Kidney epithelial cell (primary cell): ENCODE data around the gene CHST2. TPM values are rescaled to one million over a fixed set of nuclear protein-coding genes. Genes with fewer than 3 reads are reported as not detected.
"Not testable (repeated sequence)": the region's sequence is repeated elsewhere in the genome, so short reads cannot be mapped to it uniquely, and the experiment has no call there.

Experiments
- DNase-seq: peaks from one replicate; pipeline ENCODE4 v3.0.0-alpha.2; 2010; ENCODE audit warnings: low read depth
- H3K27me3 ChIP-seq: 2 replicates; pipeline ENCODE4 v1.6.0; 2011; ENCODE audit warnings: low read length; ENCODE audit not compliant: control insufficient read depth, insufficient read depth
- H3K36me3 ChIP-seq: 2 replicates; pipeline ENCODE4 v1.5.1; 2011; ENCODE audit warnings: low read length; ENCODE audit not compliant: control insufficient read depth, insufficient read depth
- H3K4me3 ChIP-seq: 2 replicates; pipeline ENCODE4 v1.5.1; 2011; ENCODE audit warnings: low read depth, mild to moderate bottlenecking, control low read depth, low read length
- total RNA-seq: library from RNA; depleted of rRNA; stranded (reverse); fragments of >200 nt; gene quantifications from 2 replicates; pipeline ENCODE4 v1.2.3, GENCODE V29; 2015
- TF ChIP-seq, protein P1 (sequence below): IDR thresholded peaks from 2 replicates; pipeline ENCODE4 v1.5.1; 2011; ENCODE audit warnings: mild to moderate bottlenecking, moderate library complexity, low read length, control low read depth, inconsistent platforms; ENCODE audit not compliant: insufficient read depth, poor library complexity, severe bottlenecking

CHST2 gene, protein sequence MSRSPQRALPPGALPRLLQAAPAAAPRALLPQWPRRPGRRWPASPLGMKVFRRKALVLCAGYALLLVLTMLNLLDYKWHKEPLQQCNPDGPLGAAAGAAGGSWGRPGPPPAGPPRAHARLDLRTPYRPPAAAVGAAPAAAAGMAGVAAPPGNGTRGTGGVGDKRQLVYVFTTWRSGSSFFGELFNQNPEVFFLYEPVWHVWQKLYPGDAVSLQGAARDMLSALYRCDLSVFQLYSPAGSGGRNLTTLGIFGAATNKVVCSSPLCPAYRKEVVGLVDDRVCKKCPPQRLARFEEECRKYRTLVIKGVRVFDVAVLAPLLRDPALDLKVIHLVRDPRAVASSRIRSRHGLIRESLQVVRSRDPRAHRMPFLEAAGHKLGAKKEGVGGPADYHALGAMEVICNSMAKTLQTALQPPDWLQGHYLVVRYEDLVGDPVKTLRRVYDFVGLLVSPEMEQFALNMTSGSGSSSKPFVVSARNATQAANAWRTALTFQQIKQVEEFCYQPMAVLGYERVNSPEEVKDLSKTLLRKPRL
- total RNA-seq, result 14.5 and 16.2 TPM in 2 replicates

DNA sequence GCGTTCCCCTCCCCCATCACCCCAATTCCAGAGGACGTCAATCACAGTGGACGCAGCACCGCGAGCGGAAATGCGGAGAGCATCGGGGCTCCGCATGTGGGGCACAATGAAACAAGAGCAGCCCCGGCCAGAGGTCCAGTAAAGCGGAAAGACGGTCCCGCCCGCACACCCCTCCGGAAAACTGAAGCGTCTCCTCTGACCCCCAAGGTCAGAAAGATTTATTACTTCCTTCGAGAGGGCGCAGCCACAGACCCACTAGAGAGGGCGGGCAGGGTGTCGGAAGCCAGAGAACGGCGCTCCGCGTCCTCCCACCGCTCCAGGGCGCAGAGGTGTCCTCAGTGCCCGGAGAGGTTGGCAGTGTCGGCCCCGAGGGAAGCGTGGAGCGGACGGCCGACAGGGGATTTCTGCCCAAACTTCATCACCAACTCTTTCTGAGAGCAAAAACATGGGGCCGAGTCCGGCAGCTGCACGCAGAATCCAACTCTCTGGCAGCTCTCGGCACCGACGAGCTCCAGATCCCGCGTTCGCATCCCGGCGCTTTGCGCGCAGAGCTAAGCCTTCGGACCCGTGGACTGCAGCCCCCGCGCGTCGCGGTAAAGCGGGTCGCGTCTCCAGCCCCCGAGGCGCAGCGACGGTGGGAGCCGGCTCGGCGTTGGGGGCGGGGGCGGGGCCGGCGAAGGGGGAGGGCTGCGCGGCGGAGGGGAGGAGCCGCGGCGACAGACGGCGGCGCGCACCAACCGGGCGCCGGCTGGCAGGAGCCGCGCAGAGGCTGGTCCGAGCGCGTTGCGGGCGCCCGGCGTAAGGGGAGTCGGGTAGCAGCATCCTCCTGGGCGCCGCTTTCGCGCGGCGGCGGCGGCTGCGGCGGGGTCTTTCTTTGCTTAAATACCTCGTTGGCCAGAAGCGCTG is at the start of gene CHST2:
Gene CHST2, plus strand, starts transcription at position 763 of the 906 bp plus-strand sequence. CDS start 1,046 bp downstream, outside the sequence.
- Histone ChIP-seq H3K4me3 (peak within 1 kb of the TSS; percentile 90), H3K36me3 (peaks cover 2% of the 10 kb centered on the region), H3K27me3 (no peaks in the 10 kb centered on the region)
- no peak for DNase-seq
- TF ChIP-seq, protein P1, sequence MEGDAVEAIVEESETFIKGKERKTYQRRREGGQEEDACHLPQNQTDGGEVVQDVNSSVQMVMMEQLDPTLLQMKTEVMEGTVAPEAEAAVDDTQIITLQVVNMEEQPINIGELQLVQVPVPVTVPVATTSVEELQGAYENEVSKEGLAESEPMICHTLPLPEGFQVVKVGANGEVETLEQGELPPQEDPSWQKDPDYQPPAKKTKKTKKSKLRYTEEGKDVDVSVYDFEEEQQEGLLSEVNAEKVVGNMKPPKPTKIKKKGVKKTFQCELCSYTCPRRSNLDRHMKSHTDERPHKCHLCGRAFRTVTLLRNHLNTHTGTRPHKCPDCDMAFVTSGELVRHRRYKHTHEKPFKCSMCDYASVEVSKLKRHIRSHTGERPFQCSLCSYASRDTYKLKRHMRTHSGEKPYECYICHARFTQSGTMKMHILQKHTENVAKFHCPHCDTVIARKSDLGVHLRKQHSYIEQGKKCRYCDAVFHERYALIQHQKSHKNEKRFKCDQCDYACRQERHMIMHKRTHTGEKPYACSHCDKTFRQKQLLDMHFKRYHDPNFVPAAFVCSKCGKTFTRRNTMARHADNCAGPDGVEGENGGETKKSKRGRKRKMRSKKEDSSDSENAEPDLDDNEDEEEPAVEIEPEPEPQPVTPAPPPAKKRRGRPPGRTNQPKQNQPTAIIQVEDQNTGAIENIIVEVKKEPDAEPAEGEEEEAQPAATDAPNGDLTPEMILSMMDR, result peak; percentile 4

DNA sequence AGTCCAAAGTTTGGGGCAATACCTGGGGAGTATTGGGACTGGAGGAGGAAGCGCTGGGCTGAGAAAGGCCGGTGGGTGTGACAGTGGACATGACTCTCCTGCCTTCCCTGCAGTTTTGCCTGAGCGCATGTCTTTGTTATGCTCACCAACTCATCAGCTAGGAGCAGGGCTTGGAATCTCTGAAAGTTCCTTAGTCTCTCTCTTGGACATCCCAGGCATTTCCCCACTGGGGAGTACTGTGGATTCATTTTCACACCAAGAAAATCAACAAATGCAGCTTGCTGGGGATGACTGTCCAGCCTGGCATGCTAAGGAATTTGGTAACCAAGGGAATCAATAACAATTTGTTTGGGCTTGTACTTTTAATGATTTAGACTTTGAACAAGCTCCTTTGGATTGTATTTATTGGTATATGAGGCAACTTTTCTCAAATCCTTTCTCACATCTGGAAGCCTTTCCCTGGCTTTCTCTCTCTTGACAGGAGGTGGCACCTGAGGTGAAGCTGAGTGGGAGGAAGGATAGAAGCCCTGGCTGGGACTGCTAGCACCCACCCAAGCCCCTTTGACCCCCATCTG is 48.5 kb upstream of the CHST2 start:
- DNase-seq, result peak; percentile 62
- TF ChIP-seq, protein P1, result no peak
- no peak overlapping the region for H3K4me3 ChIP-seq
- no peaks in the 10 kb centered on the region for H3K27me3 ChIP-seq
- H3K36me3 ChIP-seq, result no peaks in the 10 kb centered on the region

DNA sequence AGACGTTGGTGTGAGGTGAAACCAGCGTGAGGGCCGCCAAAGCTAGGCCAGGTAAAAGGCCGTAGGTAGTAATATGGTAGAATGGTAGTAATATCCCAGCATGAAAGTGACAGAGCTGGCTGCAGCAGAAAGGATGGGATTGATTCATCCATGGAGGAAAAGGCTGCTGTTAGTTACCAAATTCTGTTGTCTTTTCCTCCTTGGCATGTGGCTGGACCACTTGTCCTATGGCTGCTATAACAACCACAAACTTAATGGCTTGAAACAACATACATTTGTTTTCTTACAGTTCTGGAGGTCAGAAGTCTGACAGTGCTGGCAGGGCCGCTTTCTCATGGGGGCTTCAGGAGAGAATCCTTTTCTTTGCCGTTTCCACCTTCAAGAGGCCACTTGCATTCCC is 47.8 kb upstream of the CHST2 start:
- Histone ChIP-seq H3K27me3 (no peaks in the 10 kb centered on the region), H3K36me3 (no peaks in the 10 kb centered on the region), H3K4me3 (no peak overlapping the region)
- DNase-seq, result no peak
- TF ChIP-seq, protein P1, result no peak

DNA sequence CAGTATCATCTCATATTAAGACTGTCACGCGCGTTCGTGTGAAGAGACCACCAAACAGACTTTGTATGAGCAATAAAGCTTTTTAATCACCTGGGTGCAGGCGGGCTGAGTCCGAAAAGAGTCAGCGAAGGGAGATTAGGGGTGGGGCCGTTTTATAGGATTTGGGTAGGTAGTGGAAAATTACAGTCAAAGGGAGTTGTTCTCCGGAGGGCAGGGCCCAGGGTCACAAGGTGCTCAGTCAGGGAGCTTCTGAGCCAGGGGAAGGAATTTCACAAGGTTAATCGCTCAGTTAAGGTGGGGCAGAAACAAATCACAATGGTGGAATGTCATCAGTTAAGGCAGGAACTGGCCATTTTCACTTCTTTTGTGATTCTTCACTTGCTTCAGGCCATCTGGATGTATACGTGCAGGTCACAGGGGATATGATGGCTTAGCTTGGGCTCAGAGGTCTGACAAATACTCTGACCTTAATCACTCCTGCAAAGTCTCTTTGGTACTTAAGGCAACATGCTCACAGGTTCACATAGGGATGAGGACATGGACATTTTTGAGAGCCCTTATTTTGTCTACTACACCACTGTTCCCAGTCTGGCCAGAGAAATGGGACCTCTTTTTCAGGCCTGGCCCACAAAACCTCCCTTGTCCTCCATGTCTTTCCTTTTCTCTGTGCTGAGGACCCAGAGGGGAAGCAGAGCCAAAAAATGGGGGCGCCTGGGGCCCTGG is 47.1 kb upstream of the CHST2 start:
- H3K4me3 ChIP-seq, DNase-seq, H3K27me3 ChIP-seq, H3K36me3 ChIP-seq: not testable (repeated sequence)

- not testable (repeated sequence) for H3K36me3 ChIP-seq, H3K4me3 ChIP-seq, DNase-seq, H3K27me3 ChIP-seq
These were observed 46.0 kb upstream of the CHST2 start for GRCh38 chr3:143073541-143073940.

- DNase-seq, H3K4me3 ChIP-seq, H3K27me3 ChIP-seq, H3K36me3 ChIP-seq: not testable (repeated sequence)
These were observed 45.6 kb upstream of the CHST2 start for GRCh38 chr3:143073983-143074382.
